Measurements from ENCODE around the gene RNF19B.
"Not testable (repeated sequence)": the region's sequence is repeated elsewhere in the genome, so short reads cannot be mapped to it uniquely, and the experiment has no call there.

Gene RNF19B, protein sequence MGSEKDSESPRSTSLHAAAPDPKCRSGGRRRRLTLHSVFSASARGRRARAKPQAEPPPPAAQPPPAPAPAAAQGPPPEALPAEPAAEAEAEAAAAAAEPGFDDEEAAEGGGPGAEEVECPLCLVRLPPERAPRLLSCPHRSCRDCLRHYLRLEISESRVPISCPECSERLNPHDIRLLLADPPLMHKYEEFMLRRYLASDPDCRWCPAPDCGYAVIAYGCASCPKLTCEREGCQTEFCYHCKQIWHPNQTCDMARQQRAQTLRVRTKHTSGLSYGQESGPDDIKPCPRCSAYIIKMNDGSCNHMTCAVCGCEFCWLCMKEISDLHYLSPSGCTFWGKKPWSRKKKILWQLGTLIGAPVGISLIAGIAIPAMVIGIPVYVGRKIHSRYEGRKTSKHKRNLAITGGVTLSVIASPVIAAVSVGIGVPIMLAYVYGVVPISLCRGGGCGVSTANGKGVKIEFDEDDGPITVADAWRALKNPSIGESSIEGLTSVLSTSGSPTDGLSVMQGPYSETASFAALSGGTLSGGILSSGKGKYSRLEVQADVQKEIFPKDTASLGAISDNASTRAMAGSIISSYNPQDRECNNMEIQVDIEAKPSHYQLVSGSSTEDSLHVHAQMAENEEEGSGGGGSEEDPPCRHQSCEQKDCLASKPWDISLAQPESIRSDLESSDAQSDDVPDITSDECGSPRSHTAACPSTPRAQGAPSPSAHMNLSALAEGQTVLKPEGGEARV

GRCh38 chr1:32964461-32965250, at the start of gene RNF19B:
Gene RNF19B (minus strand): TSS chr1:32964809. CDS start chr1:32964685, 124 bp downstream.
- peak; percentile 92 for DNase-seq

DNA sequence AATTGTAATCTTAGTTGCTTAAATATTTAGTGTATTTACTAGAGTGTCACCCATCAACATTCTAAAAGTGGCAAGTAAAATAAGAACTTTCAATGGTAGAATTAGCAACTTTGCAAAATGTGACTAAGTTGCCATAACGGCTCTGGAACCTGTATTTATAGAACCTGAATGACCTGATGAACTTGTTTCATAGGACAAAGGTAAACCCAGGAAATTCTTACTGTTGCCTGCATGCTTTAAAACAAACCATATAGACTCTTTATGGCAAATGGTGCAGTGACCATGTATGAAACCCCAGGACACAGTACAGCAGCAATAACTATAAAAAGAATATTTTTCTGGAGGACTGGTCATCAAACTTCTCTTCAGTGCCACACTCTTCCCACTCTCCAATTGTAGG, 49.2 kb upstream of the RNF19B start:
- no peak for DNase-seq

GRCh38 chr1:33012165-33012564, 47.6 kb upstream of the RNF19B start:
- no peak for DNase-seq

DNA sequence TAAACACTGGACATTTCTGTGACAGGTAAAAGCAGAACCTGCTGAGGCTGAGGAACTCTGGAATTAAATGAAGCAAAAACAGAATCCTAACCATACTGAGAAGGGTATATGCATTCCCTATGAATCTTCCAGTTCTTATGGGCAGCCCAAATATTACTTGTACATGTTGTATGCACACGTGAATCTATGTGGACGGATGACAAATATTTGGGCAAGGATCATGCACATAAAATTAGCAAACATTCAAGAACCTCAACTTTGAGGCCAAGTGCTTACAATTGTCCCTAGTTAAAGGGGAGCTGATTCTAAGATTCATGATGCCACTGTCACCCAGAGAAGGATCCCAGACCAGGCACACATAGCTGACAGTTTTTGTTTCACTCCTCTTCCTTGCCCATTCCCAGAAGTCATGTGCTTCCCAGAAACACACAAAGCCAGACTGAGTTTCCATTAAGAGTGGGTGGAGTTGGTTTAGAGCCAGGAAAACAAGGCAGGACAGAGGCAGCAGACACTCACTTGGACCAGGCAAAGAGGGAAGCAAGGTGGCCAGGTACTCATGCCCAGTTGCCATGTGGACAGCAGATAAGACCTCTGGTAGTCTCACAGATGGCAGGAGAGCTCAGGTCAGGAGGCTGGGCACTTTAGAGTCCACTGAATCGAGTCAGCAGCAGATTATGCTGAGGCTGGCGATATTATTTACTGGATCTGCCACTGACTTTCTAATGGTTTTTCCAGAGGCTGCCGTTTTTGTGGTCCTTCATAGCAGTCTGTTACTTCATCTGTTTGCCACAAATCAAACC, 46.5 kb upstream of the RNF19B start:
- no peak for DNase-seq

- no peak for DNase-seq
Observed at GRCh38 chr1:33009561-33009960, 45.0 kb upstream of the RNF19B start.

GRCh38 chr1:33008051-33008914, 43.7 kb upstream of the RNF19B start:
- DNase-seq: no peak

- peak; percentile 35 for DNase-seq
Observed at GRCh38 chr1:33007190-33008050, 42.8 kb upstream of the RNF19B start.

DNA sequence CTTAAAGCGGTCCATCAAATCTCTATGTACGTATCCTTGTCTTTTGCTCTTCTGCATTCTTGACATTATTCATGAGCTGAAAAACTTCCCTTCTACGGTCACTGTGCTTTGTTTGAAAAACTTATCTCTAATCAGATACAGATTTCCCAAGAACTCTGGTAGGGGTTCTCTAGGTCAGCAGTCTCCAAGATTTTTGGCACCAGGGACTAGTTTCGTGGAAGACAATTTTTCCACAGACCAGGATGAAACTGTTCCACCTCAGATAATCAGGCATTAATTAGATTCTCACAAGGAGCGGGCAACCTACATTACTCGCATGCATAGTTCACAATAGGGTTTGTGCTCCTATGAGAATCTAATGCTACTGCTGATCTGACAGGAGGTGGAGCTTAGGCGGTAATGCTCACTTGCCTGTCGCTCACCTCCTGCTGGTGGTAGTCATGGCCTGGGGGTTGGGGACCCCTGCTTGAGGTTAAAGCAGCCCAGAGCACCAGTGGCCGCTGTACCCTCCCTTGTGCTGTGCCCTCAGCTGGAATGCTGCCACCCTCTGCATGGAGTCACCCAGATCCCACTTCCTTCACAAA, 41.3 kb upstream of the RNF19B start:
- DNase-seq: no peak

DNA sequence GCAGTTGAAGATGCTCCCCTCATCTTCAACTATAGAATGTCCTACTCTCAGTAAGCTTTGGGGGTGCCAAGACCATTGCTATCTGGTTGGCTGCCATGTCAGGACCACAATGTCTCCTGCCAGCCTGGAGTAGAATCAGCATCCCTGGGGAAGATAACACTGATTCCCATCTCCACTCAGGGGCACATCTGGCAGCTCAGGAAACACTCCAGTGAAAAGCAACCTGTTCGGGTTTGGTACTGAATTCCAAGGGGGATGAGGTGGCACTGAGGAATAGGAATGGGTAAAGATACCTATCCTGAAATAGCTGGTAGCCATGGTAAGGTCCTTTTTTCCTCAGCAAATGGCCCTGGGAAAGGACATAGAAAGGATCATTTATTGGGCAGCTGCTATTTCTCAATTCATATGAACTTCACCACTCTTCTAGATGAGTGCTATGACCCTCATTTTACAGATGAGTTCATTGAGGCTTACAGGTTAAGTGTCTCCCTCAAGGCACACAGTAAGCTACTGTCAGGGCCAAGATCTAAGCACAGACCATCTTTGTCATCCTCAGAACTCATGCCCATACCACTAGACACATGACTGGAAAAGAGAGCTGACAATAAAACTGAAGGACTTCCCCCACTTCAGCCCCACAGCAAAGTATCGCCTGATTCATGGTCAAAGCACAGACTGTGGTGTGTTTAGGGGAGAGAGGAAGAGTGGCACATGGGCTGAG, 40.7 kb upstream of the RNF19B start:
- DNase-seq: no peak

- DNase-seq: no peak
Observed at GRCh38 chr1:33004613-33005012, 40.0 kb upstream of the RNF19B start.

GRCh38 chr1:33003657-33004056, 39.0 kb upstream of the RNF19B start:
- no peak for DNase-seq

DNA sequence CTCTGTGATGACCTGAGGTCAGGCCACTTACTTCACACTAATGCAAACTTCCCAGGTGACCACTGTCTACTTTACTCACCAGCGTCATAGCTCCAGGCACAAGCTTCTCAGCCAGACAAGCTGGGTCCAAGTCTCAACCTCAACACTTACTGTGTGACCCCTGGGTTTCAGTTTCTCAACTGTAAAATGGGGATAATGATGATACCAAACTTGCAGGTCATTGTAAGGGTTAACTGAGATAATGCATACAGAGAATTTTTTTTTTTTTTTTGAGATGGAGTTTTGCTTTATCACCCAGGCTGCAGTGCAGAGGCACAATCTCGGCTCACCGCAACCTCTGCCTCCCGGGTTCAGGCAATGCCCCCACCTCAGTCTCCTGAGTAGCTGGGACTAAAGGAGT, 37.4 kb upstream of the RNF19B start:
- no peak for DNase-seq

DNA sequence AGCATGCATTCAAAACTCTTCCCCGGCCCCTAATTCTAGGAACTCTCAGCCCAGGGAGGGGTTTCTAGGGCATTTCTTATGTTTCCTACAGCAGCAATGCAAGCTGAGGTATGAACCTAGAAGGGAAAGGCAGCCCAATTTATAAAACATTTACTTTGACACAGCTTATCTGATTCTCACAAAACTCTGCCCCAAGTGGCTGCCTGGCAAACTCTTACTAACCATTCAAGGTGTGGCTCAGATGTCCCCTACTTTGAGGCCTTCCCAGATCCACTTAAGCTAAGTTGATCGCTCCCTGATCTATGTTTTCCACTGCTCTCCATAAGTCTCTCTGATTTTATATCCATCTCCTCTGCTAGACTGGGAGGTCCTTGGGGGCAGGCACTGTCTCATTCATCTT, 36.7 kb upstream of the RNF19B start:
- no peak for DNase-seq

DNA sequence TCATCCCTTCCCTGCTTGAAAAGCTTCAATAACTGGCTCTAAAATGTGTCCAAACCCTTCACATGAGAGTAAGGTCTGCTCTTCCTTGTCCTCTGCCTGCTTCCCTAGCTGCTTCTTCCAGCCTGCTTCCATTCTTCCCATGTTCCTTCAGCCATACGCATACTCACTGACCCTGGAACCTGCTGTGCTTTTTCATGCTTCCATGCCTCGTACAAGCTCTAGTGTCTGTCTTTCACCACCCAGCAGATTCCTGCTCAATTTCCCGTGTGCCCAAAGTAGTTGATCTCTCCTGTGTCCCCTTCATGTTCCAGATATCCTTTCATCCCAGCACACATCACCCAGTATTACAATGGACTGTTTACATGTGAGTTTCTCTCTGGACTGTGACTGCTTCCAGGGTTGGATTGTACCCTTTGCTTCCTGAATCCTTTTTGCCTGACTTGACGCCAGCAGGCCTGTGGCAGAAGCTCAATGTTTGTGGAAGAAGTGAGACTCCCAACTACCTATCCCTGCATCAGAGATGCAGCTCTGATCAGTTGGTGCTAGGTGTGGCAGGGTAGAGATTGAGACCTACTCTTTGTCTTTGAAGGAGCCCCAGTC, 35.9 kb upstream of the RNF19B start:
- no peak for DNase-seq

DNA sequence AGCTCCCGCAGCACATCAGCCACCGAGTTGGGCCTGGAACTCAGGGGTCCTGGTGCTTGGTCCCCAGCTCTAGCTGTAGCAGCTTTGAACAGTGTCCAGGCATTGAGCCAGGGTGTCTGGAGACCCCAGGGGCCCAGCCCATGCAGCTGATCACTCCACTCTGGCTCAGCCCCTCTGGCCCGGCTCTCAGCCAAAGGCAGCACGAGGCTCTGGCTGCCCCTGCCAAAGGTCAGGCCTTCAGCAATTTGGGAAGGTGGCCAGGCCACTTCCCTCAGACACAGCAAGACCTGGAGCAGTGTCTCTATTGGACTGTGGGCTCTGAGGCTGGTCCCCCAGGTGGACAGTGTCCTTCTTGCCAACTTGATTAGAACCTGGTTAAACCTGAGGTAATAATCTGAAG, 34.4 kb upstream of the RNF19B start:
- DNase-seq: no peak

DNA sequence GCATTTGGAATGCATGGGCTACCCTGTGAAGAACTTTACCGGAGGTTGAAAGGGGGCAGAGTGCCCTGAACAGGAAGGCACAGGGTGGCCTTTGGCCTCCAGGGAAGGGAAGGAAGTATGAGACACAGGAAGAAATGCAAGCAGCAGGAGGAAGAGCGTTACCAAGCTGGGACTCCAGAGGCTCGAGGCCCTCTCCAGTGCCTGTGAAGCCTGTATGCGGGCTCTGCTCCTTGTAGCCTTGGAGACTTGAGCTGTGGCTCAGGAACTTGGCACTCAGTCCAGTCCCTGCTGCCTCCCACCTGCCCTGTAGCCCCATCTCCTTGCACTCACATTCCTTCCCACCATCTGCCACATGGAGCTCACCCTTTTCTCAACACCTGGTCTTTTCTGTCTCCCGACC, 33.5 kb upstream of the RNF19B start:
- no peak for DNase-seq

GRCh38 chr1:32997381-32997891, 32.8 kb upstream of the RNF19B start:
- no peak for DNase-seq

DNA sequence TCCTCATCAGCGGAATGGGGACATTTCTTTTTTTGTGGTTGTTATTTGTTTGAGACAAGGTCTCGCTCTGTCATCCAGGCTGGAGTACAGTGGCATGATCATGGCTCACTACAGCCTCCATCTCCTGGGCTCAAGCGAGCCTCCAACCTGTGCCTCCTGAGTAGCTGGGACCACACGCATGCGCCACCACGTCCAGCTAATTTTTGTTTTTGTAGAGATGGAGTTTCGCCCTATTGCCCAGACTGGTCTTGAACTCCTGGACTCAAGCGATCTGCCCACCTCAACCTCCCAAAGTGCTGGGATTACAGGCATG, 28.7 kb upstream of the RNF19B start:
- not testable (repeated sequence) for DNase-seq

Data from NCI-H1694 (cell line).